Dermis blood vessel endothelial cell (primary cell): ENCODE results near the gene RNF151. TPM values are rescaled to one million over a fixed set of nuclear protein-coding genes. Genes with fewer than 3 reads are reported as not detected.

Experiments used
- DNase-seq: peaks from one replicate; pipeline ENCODE4 v3.0.0; 2010
- total RNA-seq: library from RNA; depleted of rRNA; stranded (reverse); fragments of >200 nt; gene quantifications from 2 replicates; pipeline ENCODE4 v1.2.3, GENCODE V29; 2014

Gene RNF151
- total RNA-seq, 1 donor from 2014 or later: not detected

- no peak for DNase-seq
These were observed 11.9 kb downstream of the RNF151 start for GRCh38 chr16:1978476-1979120.

- no peak for DNase-seq
These were observed 12.8 kb downstream of the RNF151 start for GRCh38 chr16:1979271-1980029.

- no peak for DNase-seq
These were observed 13.5 kb downstream of the RNF151 start for GRCh38 chr16:1980030-1980769.

- no peak for DNase-seq
These were observed 14.1 kb downstream of the RNF151 start for GRCh38 chr16:1980770-1981087.

- no peak for DNase-seq
These were observed 14.8 kb downstream of the RNF151 start, which contains the start of gene NOXO1 for GRCh38 chr16:1981398-1981836. Gene NOXO1 (minus strand): TSS chr16:1981469. CDS start chr16:1981179, 290 bp downstream.

GRCh38 chr16:1982013-1982433 is 15.4 kb downstream of the RNF151 start:
- DNase-seq: no peak

GRCh38 chr16:1982991-1983543 is 16.4 kb downstream of the RNF151 start:
- no peak for DNase-seq

GRCh38 chr16:1983544-1984346 is 17.1 kb downstream of the RNF151 start, which contains the start of gene GFER:
Gene GFER (plus strand): TSS chr16:1984193. CDS start chr16:1984219, 26 bp downstream.
- peak; percentile 97 for DNase-seq

- no peak for DNase-seq
These were observed 17.9 kb downstream of the RNF151 start for GRCh38 chr16:1984347-1985225.

GRCh38 chr16:1985466-1986150 is 19.0 kb downstream of the RNF151 start:
- DNase-seq: no peak

GRCh38 chr16:1987198-1987597 is 20.5 kb downstream of the RNF151 start:
- DNase-seq: no peak

- no peak for DNase-seq
These were observed 22.8 kb downstream of the RNF151 start, which contains the start of gene SYNGR3 for GRCh38 chr16:1989209-1990100. Gene SYNGR3 (plus strand): TSS chr16:1989970. CDS start chr16:1990103, 133 bp downstream.

- no peak for DNase-seq
These were observed 23.4 kb downstream of the RNF151 start for GRCh38 chr16:1990101-1990350.

GRCh38 chr16:1990351-1991134 is 23.9 kb downstream of the RNF151 start:
- no peak for DNase-seq

- no peak for DNase-seq
These were observed 24.5 kb downstream of the RNF151 start for GRCh38 chr16:1991135-1991551.

- no peak for DNase-seq
These were observed 24.9 kb downstream of the RNF151 start for GRCh38 chr16:1991588-1991947.

- peak; percentile 93 for DNase-seq
These were observed 25.5 kb downstream of the RNF151 start for GRCh38 chr16:1991948-1992703.

GRCh38 chr16:1992704-1993317 is 26.2 kb downstream of the RNF151 start:
- no peak for DNase-seq
